NCI-H748 treated with DMSO at 0.1 percent for 48 hours (cell line): ENCODE measurements around the gene OTUD5.
"Not testable (repeated sequence)": the region's sequence is repeated elsewhere in the genome, so short reads cannot be mapped to it uniquely, and the experiment has no call there.

ENCODE experiments used
- DNase-seq: peaks from one replicate; lab custom pipeline; 2025; lab: John Stamatoyannopoulos, UW

Gene OTUD5

GRCh38 chrX:48957477-48957826 is at the start of gene OTUD5:
Gene OTUD5 (minus strand): TSS chrX:48957607. CDS start chrX:48957570, 37 bp downstream.
- DNase-seq, result peak; percentile 33

- DNase-seq, result no peak
Observed at GRCh38 chrX:49003696-49004095, 46.3 kb upstream of the OTUD5 start.

- peak; percentile 64 for DNase-seq
Observed at GRCh38 chrX:49002091-49002935, 44.9 kb upstream of the OTUD5 start, which contains the start of gene GRIPAP1. Gene GRIPAP1 (minus strand): TSS chrX:49002264. CDS start chrX:49002229, 35 bp downstream.

- no peak for DNase-seq
Observed at GRCh38 chrX:49001521-49002090, 44.2 kb upstream of the OTUD5 start.

- DNase-seq, result no peak
Observed at GRCh38 chrX:49000636-49001035, 43.2 kb upstream of the OTUD5 start.

GRCh38 chrX:48999030-48999429 is 41.6 kb upstream of the OTUD5 start:
- no peak for DNase-seq

GRCh38 chrX:48998391-48998790 is 41.0 kb upstream of the OTUD5 start:
- no peak for DNase-seq

- DNase-seq, result no peak
Observed at GRCh38 chrX:48997865-48998264, 40.5 kb upstream of the OTUD5 start.

- DNase-seq, result no peak
Observed at GRCh38 chrX:48997455-48997854, 40.0 kb upstream of the OTUD5 start.

- no peak for DNase-seq
Observed at GRCh38 chrX:48996969-48997368, 39.6 kb upstream of the OTUD5 start.

- DNase-seq, result no peak
Observed at GRCh38 chrX:48992341-48992740, 34.9 kb upstream of the OTUD5 start.

- DNase-seq, result no peak
Observed at GRCh38 chrX:48989483-48989882, 32.1 kb upstream of the OTUD5 start.

- DNase-seq, result no peak
Observed at GRCh38 chrX:48983896-48984295, 26.5 kb upstream of the OTUD5 start.

- DNase-seq, result no peak
Observed at GRCh38 chrX:48983081-48983480, 25.7 kb upstream of the OTUD5 start.

- no peak for DNase-seq
Observed at GRCh38 chrX:48981178-48981577, 23.8 kb upstream of the OTUD5 start.

- not testable (repeated sequence) for DNase-seq
Observed at GRCh38 chrX:48980341-48980740, 22.9 kb upstream of the OTUD5 start.

GRCh38 chrX:48978226-48978625 is 20.8 kb upstream of the OTUD5 start:
- DNase-seq, result no peak

GRCh38 chrX:48976086-48976485 is 18.7 kb upstream of the OTUD5 start:
- DNase-seq, result no peak

GRCh38 chrX:48975541-48975940 is 18.1 kb upstream of the OTUD5 start:
- DNase-seq, result no peak

- no peak for DNase-seq
Observed at GRCh38 chrX:48975041-48975440, 17.6 kb upstream of the OTUD5 start.

- DNase-seq, result no peak
Observed at GRCh38 chrX:48974574-48974973, 17.2 kb upstream of the OTUD5 start.

GRCh38 chrX:48974033-48974432 is 16.6 kb upstream of the OTUD5 start:
- DNase-seq, result no peak
